ENCODE measurements around the gene BRIP1.

DNA sequence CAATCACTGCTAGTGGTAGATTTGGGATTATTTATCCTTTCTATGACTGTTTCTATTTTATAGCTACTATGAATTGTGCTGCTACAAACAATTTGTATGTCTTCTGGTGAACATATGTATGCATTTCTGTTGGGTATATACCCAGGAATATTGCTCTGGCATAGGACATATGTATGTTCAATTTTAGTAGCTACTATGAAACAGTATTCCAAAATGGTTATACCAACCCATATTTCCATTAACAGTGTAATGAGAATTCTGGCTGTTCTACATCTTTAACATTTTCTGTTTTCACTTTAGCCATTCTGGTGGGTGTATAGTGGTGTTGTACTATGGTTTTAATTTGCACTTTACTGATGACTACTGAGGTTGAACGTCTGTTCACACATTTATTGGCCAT lies 214.7 kb downstream of the BRIP1 start:
- TF ChIP-seq, protein P1, sequence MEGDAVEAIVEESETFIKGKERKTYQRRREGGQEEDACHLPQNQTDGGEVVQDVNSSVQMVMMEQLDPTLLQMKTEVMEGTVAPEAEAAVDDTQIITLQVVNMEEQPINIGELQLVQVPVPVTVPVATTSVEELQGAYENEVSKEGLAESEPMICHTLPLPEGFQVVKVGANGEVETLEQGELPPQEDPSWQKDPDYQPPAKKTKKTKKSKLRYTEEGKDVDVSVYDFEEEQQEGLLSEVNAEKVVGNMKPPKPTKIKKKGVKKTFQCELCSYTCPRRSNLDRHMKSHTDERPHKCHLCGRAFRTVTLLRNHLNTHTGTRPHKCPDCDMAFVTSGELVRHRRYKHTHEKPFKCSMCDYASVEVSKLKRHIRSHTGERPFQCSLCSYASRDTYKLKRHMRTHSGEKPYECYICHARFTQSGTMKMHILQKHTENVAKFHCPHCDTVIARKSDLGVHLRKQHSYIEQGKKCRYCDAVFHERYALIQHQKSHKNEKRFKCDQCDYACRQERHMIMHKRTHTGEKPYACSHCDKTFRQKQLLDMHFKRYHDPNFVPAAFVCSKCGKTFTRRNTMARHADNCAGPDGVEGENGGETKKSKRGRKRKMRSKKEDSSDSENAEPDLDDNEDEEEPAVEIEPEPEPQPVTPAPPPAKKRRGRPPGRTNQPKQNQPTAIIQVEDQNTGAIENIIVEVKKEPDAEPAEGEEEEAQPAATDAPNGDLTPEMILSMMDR (IDR thresholded peaks at IDR 0.05): no peak
- TF ChIP-seq POLR2A (IDR thresholded peaks at IDR 0.05): no peak

Measured in lower leg skin (tissue), 3 donors.